ENCODE results near the gene SAMD4B.

GRCh38 chr19:39307046-39307821 lies 35.0 kb upstream of the SAMD4B start:
- no peak for TF ChIP-seq POLR2A (IDR thresholded peaks at IDR 0.05)
- TF ChIP-seq, protein P1, sequence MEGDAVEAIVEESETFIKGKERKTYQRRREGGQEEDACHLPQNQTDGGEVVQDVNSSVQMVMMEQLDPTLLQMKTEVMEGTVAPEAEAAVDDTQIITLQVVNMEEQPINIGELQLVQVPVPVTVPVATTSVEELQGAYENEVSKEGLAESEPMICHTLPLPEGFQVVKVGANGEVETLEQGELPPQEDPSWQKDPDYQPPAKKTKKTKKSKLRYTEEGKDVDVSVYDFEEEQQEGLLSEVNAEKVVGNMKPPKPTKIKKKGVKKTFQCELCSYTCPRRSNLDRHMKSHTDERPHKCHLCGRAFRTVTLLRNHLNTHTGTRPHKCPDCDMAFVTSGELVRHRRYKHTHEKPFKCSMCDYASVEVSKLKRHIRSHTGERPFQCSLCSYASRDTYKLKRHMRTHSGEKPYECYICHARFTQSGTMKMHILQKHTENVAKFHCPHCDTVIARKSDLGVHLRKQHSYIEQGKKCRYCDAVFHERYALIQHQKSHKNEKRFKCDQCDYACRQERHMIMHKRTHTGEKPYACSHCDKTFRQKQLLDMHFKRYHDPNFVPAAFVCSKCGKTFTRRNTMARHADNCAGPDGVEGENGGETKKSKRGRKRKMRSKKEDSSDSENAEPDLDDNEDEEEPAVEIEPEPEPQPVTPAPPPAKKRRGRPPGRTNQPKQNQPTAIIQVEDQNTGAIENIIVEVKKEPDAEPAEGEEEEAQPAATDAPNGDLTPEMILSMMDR (IDR thresholded peaks at IDR 0.05): no peak
